ENCODE measurements around the gene SURF4. TPM values are rescaled to one million over a fixed set of nuclear protein-coding genes. Genes with fewer than 3 reads are reported as not detected.
"Not testable (repeated sequence)": the region's sequence is repeated elsewhere in the genome, so short reads cannot be mapped to it uniquely, and the experiment has no call there.

The SURF4 gene
- total RNA-seq, 2 donors from 2014 or later = 255 to 272 TPM

- Mint-ChIP-seq H3K27ac (peak overlapping the region; percentile 68 to 81), H3K9me3 (no peaks in the 10 kb centered on the region), H3K36me3 (peaks cover 23 to 27% of the 10 kb centered on the region in 2 donors)
- DNase-seq (ENCODE audit: low spot score in 2 of 2) = no peak
- no peak for ATAC-seq
Observed at GRCh38 chr9:133339641-133340040, 36.2 kb downstream of the SURF4 start.

- Mint-ChIP-seq H3K27ac (peak within 1 kb of the TSS; percentile 88 to 93), H3K36me3 (peaks cover 31 to 44% of the 10 kb centered on the region in 2 donors), H3K9me3 (no peaks in the 10 kb centered on the region)
- ATAC-seq = peak; percentile 96
- peak; percentile 97 for DNase-seq (ENCODE audit: low spot score in 2 of 2)
Observed at GRCh38 chr9:133335924-133336811, 39.7 kb downstream of the SURF4 start, which contains the start of gene SURF6. TSS of gene SURF6 (minus strand) at chr9:133336188. CDS start at chr9:133336132, 56 bp downstream.

- peaks cover 24 to 47% of the 10 kb centered on the region in 2 donors for H3K36me3 Mint-ChIP-seq
- not testable (repeated sequence) for DNase-seq (ENCODE audit: low spot score in 2 of 2); ATAC-seq; H3K9me3 Mint-ChIP-seq
- peak overlapping the region; percentile 87 to 88 for H3K27ac Mint-ChIP-seq
Observed at GRCh38 chr9:133334888-133335287, 41.0 kb downstream of the SURF4 start.

GRCh38 chr9:133334161-133334560, 41.7 kb downstream of the SURF4 start:
- no peaks in the 10 kb centered on the region for H3K9me3 Mint-ChIP-seq
- DNase-seq (ENCODE audit: low spot score in 2 of 2) (no peak), ATAC-seq (no peak)
- peak overlapping the region; percentile 67 to 88 for H3K27ac Mint-ChIP-seq
- H3K36me3 Mint-ChIP-seq = peaks cover 24 to 42% of the 10 kb centered on the region in 2 donors

- no peak for ATAC-seq
- peaks cover 24 to 37% of the 10 kb centered on the region in 2 donors for H3K36me3 Mint-ChIP-seq
- no peak for DNase-seq (ENCODE audit: low spot score in 2 of 2)
Observed at GRCh38 chr9:133333566-133333965, 42.3 kb downstream of the SURF4 start.

GRCh38 chr9:133333011-133333410, 42.8 kb downstream of the SURF4 start:
- no peak overlapping the region for H3K27ac Mint-ChIP-seq
- peaks cover 24 to 37% of the 10 kb centered on the region in 2 donors for H3K36me3 Mint-ChIP-seq
- no peaks in the 10 kb centered on the region for H3K9me3 Mint-ChIP-seq
- ATAC-seq = no peak
- no peak for DNase-seq (ENCODE audit: low spot score in 2 of 2)

More at GRCh38 chr9:133333566-133333965, 42.3 kb downstream of the SURF4 start:
- no peaks in the 10 kb centered on the region for H3K9me3 Mint-ChIP-seq
- peak overlapping the region; percentile 67 to 88 for H3K27ac Mint-ChIP-seq

GRCh38 chr9:133332381-133332730, 43.5 kb downstream of the SURF4 start:
- Mint-ChIP-seq H3K36me3 (peaks cover 24 to 37% of the 10 kb centered on the region in 2 donors), H3K9me3 (no peaks in the 10 kb centered on the region), H3K27ac (no peak overlapping the region)
- ATAC-seq (no peak), DNase-seq (ENCODE audit: low spot score in 2 of 2) (no peak)

- Mint-ChIP-seq H3K9me3 (no peaks in the 10 kb centered on the region), H3K36me3 (peaks cover 24 to 37% of the 10 kb centered on the region in 2 donors), H3K27ac (peak overlapping the region in 1 of 2 donors; percentile 60)
- ATAC-seq = no peak
- no peak for DNase-seq (ENCODE audit: low spot score in 2 of 2)
Observed at GRCh38 chr9:133331641-133332380, 44.0 kb downstream of the SURF4 start.

- DNase-seq (ENCODE audit: low spot score in 2 of 2) = no peak
- ATAC-seq = no peak
- H3K27ac Mint-ChIP-seq = peak overlapping the region in 1 of 2 donors; percentile 60
- H3K9me3 Mint-ChIP-seq = no peaks in the 10 kb centered on the region
- H3K36me3 Mint-ChIP-seq = peaks cover 23 to 36% of the 10 kb centered on the region in 2 donors
Observed at GRCh38 chr9:133331221-133331620, 44.6 kb downstream of the SURF4 start.

- DNase-seq (ENCODE audit: low spot score in 2 of 2) = peak in 1 of 2 donors; percentile 37
- Mint-ChIP-seq H3K27ac (peak overlapping the region in 1 of 2 donors; percentile 34), H3K36me3 (peaks cover 7 to 19% of the 10 kb centered on the region in 2 donors)
- H3K9me3 Mint-ChIP-seq, ATAC-seq: not testable (repeated sequence)
Observed at GRCh38 chr9:133329306-133330156, 46.3 kb downstream of the SURF4 start.

- Mint-ChIP-seq H3K27ac (peak overlapping the region in 1 of 2 donors; percentile 34), H3K36me3 (peaks cover 0 to 12% of the 10 kb centered on the region in 2 donors), H3K9me3 (no peaks in the 10 kb centered on the region)
- ATAC-seq (peak in 1 of 2 donors; percentile 11), DNase-seq (ENCODE audit: low spot score in 2 of 2) (no peak)
Observed at GRCh38 chr9:133327834-133328484, 47.9 kb downstream of the SURF4 start.

GRCh38 chr9:133327021-133327420, 48.8 kb downstream of the SURF4 start:
- H3K36me3 Mint-ChIP-seq; DNase-seq (ENCODE audit: low spot score in 2 of 2); H3K9me3 Mint-ChIP-seq; ATAC-seq: not testable (repeated sequence)
- peak overlapping the region in 1 of 2 donors; percentile 19 for H3K27ac Mint-ChIP-seq

GRCh38 chr9:133323991-133324703, 51.7 kb downstream of the SURF4 start:
- no peaks in the 10 kb centered on the region for H3K36me3 Mint-ChIP-seq

GRCh38 chr9:133323211-133323610, 52.6 kb downstream of the SURF4 start:
- no peaks in the 10 kb centered on the region for H3K9me3 Mint-ChIP-seq
- H3K27ac Mint-ChIP-seq = peak overlapping the region in 1 of 2 donors; percentile 38
- ATAC-seq (no peak), DNase-seq (ENCODE audit: low spot score in 2 of 2) (no peak)
- no peaks in the 10 kb centered on the region for H3K36me3 Mint-ChIP-seq

More at GRCh38 chr9:133323991-133324703, 51.7 kb downstream of the SURF4 start:
- Mint-ChIP-seq H3K27ac (no peak overlapping the region), H3K9me3 (no peaks in the 10 kb centered on the region)
- DNase-seq (ENCODE audit: low spot score in 2 of 2) = no peak
- ATAC-seq = no peak

- ATAC-seq (no peak), DNase-seq (ENCODE audit: low spot score in 2 of 2) (peak in 1 of 2 donors; percentile 45)
- Mint-ChIP-seq H3K27ac (no peak overlapping the region), H3K36me3 (no peaks in the 10 kb centered on the region), H3K9me3 (no peaks in the 10 kb centered on the region)
Observed at GRCh38 chr9:133322701-133323100, 53.2 kb downstream of the SURF4 start.
